OCI-M2 (cell line): ENCODE measurements around the gene PRR5L.

Experiments used
- DNase-seq: peaks from one replicate; lab custom pipeline; 2025; ENCODE audit not compliant: unreplicated experiment; lab: John Stamatoyannopoulos, UW

The PRR5L gene

GRCh38 chr11:36356201-36356600 is 60.1 kb downstream of the PRR5L start:
- DNase-seq = no peak

DNA sequence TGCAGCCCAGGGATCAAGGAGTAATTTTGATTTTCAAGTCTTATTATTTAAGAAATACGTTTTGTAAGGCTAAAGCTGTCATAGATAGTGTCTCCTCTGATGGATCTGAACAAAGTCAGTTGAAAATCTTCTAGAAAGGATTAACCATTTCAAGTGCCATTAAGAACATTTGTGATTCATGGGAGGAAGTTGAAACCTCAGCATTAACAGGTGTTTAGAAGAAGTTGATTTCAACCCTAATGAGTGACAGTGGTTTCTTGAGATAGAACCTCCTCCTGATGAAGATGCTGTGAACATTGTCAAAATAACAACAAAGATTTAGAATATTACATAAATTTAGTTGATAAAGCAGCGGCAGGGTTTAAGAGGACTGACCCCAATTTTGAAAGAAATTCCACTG is 61.7 kb downstream of the PRR5L start:
- no peak for DNase-seq

DNA sequence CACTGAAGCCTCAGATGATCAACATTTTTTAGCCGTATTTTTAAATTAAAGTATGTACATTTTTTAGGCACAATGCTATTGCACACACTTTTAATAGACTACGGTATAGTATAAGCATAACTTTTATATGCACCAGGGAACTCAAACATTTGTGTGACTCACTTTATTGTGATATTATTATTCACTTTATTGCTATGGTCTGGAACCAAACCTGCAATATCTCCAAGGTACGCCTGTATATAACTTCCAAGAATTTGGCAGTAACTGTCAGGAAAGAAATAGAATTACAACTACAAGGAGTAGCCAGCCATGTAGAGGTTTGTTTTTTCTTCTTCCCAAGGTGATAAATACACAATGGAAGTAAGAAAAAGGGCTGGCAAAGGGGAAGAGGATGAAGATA is 62.3 kb downstream of the PRR5L start:
- DNase-seq = no peak

DNA sequence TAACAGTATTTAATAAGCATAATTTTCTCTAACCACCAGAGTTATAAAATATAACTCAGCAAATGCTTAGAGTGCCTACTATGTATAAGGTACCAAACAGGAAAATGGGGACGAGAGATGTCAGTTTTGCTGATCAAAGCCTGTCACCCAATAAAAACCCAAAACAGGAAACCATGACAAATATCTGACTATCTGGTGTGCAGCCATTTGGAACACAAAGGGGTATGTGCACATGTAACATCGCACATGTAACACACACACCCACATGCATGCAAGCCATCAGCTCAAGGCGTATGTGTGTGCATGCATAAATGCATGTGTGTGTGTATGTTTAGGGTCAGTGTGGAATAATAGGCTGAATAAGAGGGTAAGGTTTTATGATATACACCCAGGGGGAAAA is 64.2 kb downstream of the PRR5L start:
- DNase-seq = no peak

GRCh38 chr11:36360826-36361415 is 64.8 kb downstream of the PRR5L start:
- no peak for DNase-seq

GRCh38 chr11:36361472-36361871 is 65.4 kb downstream of the PRR5L start:
- DNase-seq = no peak

DNA sequence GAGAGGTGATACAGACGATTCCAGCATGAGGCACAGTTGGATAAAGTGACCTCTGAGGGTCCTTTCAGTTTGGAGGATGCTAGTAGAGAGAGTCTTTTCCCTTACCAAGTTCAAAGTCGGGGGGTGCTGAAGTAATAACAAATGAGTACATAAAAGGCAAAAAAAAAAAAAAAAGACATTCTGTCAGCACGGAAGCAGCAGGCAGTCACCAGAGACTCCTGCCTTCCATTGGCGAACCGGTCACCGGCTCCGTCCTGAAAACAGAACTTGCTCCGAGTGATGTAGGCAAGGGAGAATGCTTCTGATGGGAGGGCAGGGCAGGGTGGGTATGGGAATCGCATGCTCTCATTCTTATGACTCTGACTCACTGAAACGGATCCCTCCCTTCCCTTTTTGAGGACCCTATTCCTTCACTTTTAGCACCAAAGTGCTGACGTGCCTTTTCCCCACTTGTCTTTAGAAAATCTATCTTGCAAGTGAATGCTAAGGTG is 65.9 kb downstream of the PRR5L start:
- DNase-seq = no peak

DNA sequence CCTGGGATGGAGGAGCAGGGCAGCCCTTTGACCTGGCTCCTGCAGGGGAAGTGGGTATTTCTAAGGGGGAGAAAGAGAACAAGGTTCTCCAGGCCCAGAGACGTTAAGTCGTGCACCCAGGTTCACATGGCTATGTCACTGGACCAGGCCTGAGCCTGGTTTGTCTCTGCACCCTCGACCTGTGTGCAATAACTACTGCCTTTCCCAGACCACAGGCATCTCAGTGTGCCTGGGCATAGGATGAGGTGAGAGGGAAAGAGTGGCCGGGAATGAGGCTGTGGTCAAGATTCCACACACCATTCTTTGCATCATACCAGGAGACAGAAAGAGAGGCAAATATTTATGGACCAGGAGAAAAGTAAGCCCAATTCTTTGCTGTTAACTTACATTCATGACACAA is 66.8 kb downstream of the PRR5L start:
- no peak for DNase-seq

GRCh38 chr11:36363361-36364268 is 67.5 kb downstream of the PRR5L start:
- DNase-seq = no peak

DNA sequence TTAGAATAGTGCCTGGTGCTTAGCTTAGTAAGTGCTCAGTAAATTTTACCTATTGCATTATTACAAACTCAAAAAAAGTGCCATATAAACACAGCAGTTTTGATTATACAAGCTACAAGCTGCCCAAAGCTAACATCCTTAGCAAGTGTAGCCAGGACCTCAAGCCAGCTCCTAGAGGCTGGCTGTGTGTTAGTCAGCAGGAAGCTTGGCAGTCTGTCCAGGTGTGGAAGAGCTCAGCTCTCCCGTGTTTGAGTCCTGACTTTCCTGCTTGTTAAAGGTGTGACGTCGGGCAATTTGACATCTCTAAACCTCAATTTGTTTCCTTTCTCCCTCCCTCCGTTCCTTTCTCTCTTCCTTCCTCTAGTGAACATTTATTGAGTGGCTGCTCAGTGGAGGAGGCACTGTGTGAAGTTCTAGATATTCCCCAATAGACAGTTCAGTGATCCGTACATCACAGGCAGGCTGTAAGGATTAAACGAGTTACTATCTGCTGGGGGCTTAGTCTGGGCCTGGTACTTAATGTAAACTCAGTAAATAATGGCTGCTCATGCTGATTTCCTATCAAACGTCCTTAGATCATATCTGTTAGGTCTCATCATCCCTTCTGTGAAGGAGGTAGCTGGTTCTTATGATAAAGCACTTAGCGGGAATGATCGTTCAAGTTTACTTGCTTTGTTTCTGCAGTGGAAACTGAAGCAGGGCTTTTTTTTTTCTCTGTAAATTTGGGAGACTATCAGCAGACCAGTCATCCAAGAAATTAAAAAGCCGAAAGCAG is 68.7 kb downstream of the PRR5L start:
- no peak for DNase-seq

DNA sequence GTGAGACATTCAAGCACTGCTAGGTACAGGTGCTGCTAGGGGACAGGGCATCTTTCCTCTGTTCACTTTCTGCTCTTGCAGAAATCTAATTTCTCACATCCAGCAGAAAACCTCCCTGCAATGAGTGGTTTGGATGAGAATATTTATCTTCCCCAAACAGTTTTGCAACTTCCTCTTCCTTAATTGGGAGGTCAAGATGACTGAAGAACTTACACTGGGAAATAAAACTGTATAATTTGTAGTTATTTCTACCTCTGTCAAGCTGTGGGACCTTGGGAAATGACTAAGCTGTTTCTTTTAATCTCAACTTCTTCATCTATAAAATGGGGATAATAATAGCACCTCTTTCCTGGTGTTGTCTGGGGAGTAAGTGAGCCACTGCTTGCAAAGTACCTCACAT is 69.8 kb downstream of the PRR5L start:
- DNase-seq = no peak

DNA sequence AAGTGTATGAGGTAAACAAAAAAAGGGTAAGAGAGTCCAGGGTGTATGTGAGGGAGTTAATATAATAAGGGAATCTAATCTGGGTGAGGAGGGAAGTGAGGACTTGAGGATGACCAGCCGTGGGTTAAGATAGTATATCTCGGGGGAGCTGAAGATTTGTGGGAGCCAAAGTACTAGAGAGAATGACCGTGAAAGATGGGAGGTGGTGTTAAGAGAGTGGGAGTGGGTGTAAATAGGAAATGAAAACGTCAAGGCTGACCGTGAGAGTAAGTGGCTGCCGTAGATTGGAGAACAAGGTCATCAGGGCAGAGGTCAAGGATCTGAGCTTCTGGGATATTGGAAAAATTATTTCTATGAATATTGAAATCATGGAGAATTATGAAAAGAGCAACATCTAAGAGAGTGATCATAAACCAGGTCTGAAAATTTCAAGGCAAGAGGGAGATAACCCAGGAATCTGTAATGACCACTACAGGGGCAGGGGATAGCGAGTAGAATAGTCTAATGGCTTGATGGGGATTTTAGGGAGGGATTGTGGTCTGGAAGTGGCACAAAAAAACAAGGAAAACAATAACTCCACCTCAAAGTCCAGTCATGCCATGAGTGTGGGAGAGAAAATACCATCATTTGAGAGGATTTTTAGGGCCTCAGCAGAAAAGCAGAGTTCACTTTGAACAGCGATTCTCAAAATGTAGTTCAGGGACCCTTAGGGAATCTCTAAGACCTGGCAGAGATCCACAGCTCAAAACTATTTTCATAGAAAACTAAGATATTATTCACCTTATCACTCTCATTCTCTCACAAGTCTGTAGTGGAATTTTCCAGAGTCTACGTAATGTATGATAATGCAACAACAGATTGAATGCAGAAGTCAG is 72.0 kb downstream of the PRR5L start:
- DNase-seq = no peak

DNA sequence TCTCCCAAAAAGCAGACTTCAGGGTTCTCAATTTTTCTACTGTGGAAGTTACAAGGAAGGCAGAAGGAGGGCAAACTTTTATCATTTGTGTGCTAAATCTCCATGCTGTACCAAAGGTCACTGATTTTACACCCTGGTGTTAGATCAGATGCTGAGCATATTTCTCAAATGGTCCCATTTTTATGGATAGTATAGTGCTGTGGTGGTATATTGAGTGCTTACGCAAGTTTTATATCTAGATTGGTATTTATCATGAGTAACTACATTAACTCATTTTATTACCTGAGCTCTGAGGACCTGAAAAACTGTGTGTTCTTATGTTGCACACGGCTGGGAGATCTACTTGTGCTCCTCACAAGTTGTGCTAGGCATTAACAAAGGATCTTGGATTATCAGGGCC is 75.1 kb downstream of the PRR5L start:
- no peak for DNase-seq

DNA sequence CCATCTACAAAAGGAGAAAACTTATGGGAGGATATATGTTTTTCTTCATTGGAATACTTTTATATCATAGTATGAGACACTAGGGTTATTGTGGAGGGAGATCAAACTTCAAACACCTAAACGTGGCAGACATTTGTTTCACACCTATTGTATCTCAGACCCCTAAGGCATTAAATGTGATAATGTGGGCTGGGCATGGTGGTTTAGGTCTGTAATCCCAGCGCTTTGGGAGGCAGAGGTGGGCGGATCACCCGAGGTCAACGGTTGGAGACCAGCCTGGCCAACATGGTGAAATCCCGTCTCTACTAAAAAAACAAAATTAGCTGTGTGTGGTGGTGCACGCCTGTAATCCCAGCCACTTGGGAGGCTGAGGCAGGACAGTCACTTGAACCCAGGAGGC is 75.5 kb downstream of the PRR5L start:
- DNase-seq = no peak

- no peak for DNase-seq
These were observed 76.1 kb downstream of the PRR5L start for GRCh38 chr11:36372101-36372771.

DNA sequence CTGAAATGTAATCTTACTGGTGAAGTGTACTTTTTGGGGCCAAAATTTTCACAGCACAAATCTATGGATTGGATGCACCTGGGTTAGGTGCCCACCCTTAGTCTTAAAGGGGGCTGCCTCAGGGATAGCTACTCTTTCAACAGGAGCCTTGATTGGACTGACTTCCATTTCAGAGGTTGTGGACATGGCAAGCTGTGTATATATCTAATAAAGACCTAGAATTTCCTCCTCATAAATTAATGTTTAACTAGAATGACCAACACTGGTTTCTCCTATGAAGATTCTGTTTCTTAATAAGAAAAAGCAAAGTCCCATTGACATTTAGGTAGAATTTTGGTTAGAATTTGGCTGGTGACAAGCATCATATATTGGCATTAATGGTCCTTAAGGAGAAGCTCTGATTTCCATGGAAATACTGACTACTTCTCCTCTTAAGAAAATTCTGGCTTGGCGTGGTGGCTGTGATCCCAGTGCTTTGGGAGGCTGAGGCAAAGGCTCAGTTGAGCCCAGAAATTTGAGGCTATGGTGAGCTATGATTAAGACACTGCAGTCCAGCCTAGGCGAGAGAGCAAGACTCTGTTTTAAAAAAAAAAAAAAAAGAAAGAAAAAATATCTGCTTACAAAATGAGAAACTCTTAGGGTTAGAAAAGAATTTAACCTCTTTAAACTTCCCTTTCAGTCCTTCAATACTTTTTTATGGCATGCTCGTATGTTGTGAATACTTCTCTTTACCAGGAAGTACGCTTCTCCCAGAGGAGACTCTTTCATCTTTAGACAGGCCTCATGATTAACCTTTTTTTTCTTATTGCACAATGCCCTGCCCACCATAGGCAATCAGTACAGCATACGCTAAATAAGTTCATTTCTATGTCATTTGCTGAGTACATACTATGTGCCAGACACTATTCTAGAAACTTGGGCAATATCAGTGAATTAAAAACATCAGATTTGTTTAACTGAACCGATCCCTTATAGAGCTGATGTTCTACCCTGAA is 77.2 kb downstream of the PRR5L start:
- DNase-seq = no peak

DNA sequence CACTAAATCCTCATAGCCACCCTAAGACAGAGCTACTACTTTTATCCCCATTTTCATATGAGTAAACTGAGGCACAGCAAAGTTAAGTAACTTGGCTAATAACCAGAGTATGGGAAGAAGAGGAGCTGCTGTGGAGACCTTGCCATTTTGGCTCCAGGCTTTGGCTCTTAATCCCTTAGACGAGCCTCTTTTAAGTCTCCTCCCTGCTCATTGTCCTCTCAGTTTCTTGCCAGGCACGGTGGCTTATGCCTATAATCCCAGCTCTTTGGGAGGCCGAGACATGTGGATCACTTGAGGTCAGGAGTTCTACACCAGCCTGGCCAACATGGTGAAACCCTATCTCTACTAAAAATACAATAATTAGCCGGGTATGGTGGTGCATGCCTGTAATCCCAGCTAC is 78.6 kb downstream of the PRR5L start:
- no peak for DNase-seq

- no peak for DNase-seq
These were observed 79.4 kb downstream of the PRR5L start for GRCh38 chr11:36375353-36376008.
